Endothelial cell of umbilical vein (primary cell): Measurements from ENCODE around the gene CCDC27. TPM values are rescaled to one million over a fixed set of nuclear protein-coding genes. Genes with fewer than 3 reads are reported as not detected.

ENCODE experiments used
- BruUV-seq: library from RNA; stranded (reverse); fragments of 400-500 nt; replicated peaks from 2 replicates; lab custom pipeline; 2021; lab: Mats Ljungman, UMichigan
- CTCF ChIA-PET: fragments of 300-600, 350-600 bp; sonication (Branson Sonifier 250); formaldehyde crosslinking; loops from one replicate; lab custom pipeline; 2021; ENCODE audit warnings: antibody characterized with exemption, inconsistent platforms; lab: Charles Lee
- POLR2A ChIA-PET: fragments of 300-600, 350-600 bp; sonication (Branson Sonifier 250); formaldehyde crosslinking; loops from one replicate; lab custom pipeline; 2021; ENCODE audit warnings: antibody characterized with exemption, inconsistent platforms; lab: Charles Lee
- DNase-seq: peaks from one replicate; pipeline ENCODE4 v3.0.0-alpha.2; 2011; ENCODE audit warnings: low read depth, low spot score
- FAIRE-seq: peaks from 2 replicates; lab custom pipeline; 2011; peaks lifted over from hg19 to GRCh38; lab: Jason Lieb, UNC
- H2AFZ ChIP-seq: 2 replicates; pipeline ENCODE4 v1.6.0; 2012; ENCODE audit warnings: low read depth, low read length, control low read depth, inconsistent platforms
- H3K27ac ChIP-seq: 2 replicates; pipeline ENCODE4 v1.5.1; 2011; ENCODE audit warnings: low read depth, mild to moderate bottlenecking, control low read depth, low read length, moderate library complexity; ENCODE audit not compliant: insufficient read depth
- H3K27me3 ChIP-seq, 2 experiments: 2 replicates each; pipeline versions ENCODE4 v1.6.0 to v1.6.1; 2011; ENCODE audit warnings: low read length in 2 of 2, mixed read lengths in 1 of 2; ENCODE audit not compliant: control insufficient read depth in 2 of 2, insufficient read depth in 2 of 2
- H3K36me3 ChIP-seq, 2 experiments: 2 replicates in 1 of 2; 3 replicates in 1 of 2; pipeline ENCODE4 v1.5.1; 2011; ENCODE audit warnings: low read length in 2 of 2, mild to moderate bottlenecking in 1 of 2, moderate library complexity in 1 of 2; ENCODE audit not compliant: control insufficient read depth in 2 of 2, insufficient read depth in 2 of 2; ENCODE audit errors: extremely low read depth in 1 of 2
- H3K4me1 ChIP-seq: 3 replicates; pipeline ENCODE4 v1.5.1; 2011; ENCODE audit warnings: mild to moderate bottlenecking, low read length; ENCODE audit not compliant: control insufficient read depth, insufficient read depth; ENCODE audit errors: extremely low read depth
- H3K4me2 ChIP-seq: 2 replicates; pipeline ENCODE4 v1.6.1; 2011; ENCODE audit warnings: low read length, control low read depth, mixed read lengths; ENCODE audit not compliant: insufficient read depth
- H3K4me3 ChIP-seq, 3 experiments: fragments of 200-600 bp in 1 of 3; sonication (generic), shearing (Covaris generic) in 1 of 3; replicated peaks in 1 of 3; 2 replicates each; pipeline ENCODE4 v1.5.1; 2011 to 2016; ENCODE audit warnings: control low read depth in 3 of 3, low read length in 3 of 3, mild to moderate bottlenecking in 2 of 3, inconsistent platforms in 1 of 3, low read depth in 1 of 3, moderate library complexity in 1 of 3; ENCODE audit not compliant: insufficient read depth in 1 of 3
- H3K79me2 ChIP-seq: 2 replicates; pipeline ENCODE4 v1.6.0; 2012; ENCODE audit warnings: low read length, inconsistent platforms; ENCODE audit not compliant: control insufficient read depth, insufficient read depth
- H3K9ac ChIP-seq: replicated peaks from 2 replicates; pipeline ENCODE3; 2011; ENCODE audit warnings: low read length, control low read depth; ENCODE audit not compliant: insufficient read depth; ENCODE audit errors: extremely low read depth
- H3K9me1 ChIP-seq: replicated peaks from 3 replicates; pipeline ENCODE4 v1.6.0; 2011; ENCODE audit warnings: mild to moderate bottlenecking, low read length; ENCODE audit not compliant: control insufficient read depth, insufficient read depth; ENCODE audit errors: extremely low read depth
- H3K9me3 ChIP-seq: replicated peaks from 2 replicates; pipeline ENCODE4 v1.5.1; 2012; ENCODE audit warnings: low read length, inconsistent platforms; ENCODE audit not compliant: control insufficient read depth, insufficient read depth
- H4K20me1 ChIP-seq: replicated peaks from 2 replicates; pipeline ENCODE3; 2011; ENCODE audit warnings: mild to moderate bottlenecking, low read length; ENCODE audit not compliant: control insufficient read depth, insufficient read depth; ENCODE audit errors: extremely low read depth
- EZH2 ChIP-seq: IDR thresholded peaks from 2 replicates; pipeline ENCODE4 v1.6.1; 2012; ENCODE audit warnings: borderline replicate concordance, low read depth, mild to moderate bottlenecking, moderate library complexity, low read length, inconsistent platforms; ENCODE audit not compliant: severe bottlenecking
- FOS ChIP-seq: IDR thresholded peaks from 2 replicates; pipeline ENCODE4 v1.6.1; 2011; ENCODE audit warnings: mild to moderate bottlenecking, low read length, moderate library complexity, borderline replicate concordance; ENCODE audit not compliant: insufficient read depth
- GATA2 ChIP-seq: IDR thresholded peaks from 2 replicates; pipeline ENCODE4 v1.7.0; 2011; ENCODE audit warnings: low read depth, mild to moderate bottlenecking, moderate library complexity, mixed read lengths, low read length; ENCODE audit not compliant: insufficient read length, insufficient read depth
- JUN ChIP-seq: IDR thresholded peaks from 2 replicates; pipeline ENCODE4 v1.6.1; 2011; ENCODE audit warnings: borderline replicate concordance, low read depth; ENCODE audit not compliant: insufficient read length, insufficient read depth
- POLR2A ChIP-seq: IDR thresholded peaks from 2 replicates; pipeline ENCODE4 v1.6.1; 2012; ENCODE audit warnings: low read depth, mild to moderate bottlenecking, control low read depth, low read length
- POLR2AphosphoS5 ChIP-seq: IDR thresholded peaks from 2 replicates; pipeline ENCODE4 v1.6.1; 2012; ENCODE audit warnings: low read depth, mild to moderate bottlenecking, control low read depth, low read length, moderate library complexity; ENCODE audit not compliant: insufficient read depth
- dilution Hi-C: fragments of 300-500 bp; cut with MboI; formaldehyde crosslinking; loops from one replicate; pipeline ENCODE4 v1.15.0; 2019; ENCODE audit warnings: low sequenced_read_pairs; ENCODE audit not compliant: extremely low pct_ligation_motif_present
- intact Hi-C: fragments of 100-400 bp; cut with micrococcal nuclease; formaldehyde crosslinking; loops from one replicate; pipeline ENCODE4 v1.10.0; 2022
- polyA plus RNA-seq, 4 experiments: library from polyadenylated mRNA; depleted of rRNA in 3 of 4; stranded (reverse) in 3 of 4; unstranded in 1 of 4; fragments of >200 nt; gene quantifications; 2 replicates each; pipeline versions ENCODE4 v1.2.1 to v1.2.3, GENCODE V29; 2011 to 2012; ENCODE audit warnings: missing spikeins in 1 of 4
- total RNA-seq: library from RNA; stranded (reverse); gene quantifications from 2 replicates; pipeline ENCODE4 v1.2.3, GENCODE V29; 2021
- TF ChIP-seq, protein P1 (sequence below), 2 donors: IDR thresholded peaks; 1 replicate in 1 of 2; 2 replicates in 1 of 2; pipeline ENCODE4 v1.5.1; 2011; ENCODE audit warnings: low read length in 2 of 2, mild to moderate bottlenecking in 2 of 2, moderate library complexity in 2 of 2, control low read depth in 1 of 2, inconsistent platforms in 1 of 2, low read depth in 1 of 2; ENCODE audit not compliant: insufficient read depth in 1 of 2; ENCODE audit errors: extremely low read depth in 1 of 2
- TF ChIP-seq, protein P2 (sequence below): IDR thresholded peaks from 2 replicates; pipeline ENCODE4 v1.6.1; 2011; ENCODE audit not compliant: insufficient read depth, insufficient read length

The CCDC27 gene
- total and polyA plus RNA-seq, 2 donors (not counting 3 experiments of a cell fraction or from before 2014, with no cell fraction given) = not detected

DNA sequence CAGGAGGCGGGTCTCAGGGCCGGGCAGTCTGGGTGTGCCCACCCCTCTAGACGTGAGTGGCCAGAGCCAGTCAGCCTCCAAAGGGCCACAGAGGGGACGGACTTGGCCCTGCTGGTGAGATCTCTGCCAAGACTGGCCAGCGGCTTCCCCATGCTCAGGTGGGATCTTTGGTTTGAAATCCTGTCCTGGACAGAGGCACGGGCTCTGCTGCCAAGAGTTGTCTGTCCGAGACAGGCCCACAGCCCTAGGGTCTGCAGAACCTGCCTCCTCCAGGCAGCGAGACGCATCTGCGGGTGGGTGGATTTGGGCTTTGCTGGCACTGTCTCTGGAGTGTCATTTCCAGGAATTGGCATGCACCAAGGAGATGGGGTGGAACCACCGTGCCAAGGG lies 44.3 kb upstream of the CCDC27 start:
- TF ChIP-seq GATA2 (no peak), FOS (no peak), POLR2AphosphoS5 (no peak), EZH2 (no peak), POLR2A (no peak), JUN (no peak)
- TF ChIP-seq, protein P1, sequence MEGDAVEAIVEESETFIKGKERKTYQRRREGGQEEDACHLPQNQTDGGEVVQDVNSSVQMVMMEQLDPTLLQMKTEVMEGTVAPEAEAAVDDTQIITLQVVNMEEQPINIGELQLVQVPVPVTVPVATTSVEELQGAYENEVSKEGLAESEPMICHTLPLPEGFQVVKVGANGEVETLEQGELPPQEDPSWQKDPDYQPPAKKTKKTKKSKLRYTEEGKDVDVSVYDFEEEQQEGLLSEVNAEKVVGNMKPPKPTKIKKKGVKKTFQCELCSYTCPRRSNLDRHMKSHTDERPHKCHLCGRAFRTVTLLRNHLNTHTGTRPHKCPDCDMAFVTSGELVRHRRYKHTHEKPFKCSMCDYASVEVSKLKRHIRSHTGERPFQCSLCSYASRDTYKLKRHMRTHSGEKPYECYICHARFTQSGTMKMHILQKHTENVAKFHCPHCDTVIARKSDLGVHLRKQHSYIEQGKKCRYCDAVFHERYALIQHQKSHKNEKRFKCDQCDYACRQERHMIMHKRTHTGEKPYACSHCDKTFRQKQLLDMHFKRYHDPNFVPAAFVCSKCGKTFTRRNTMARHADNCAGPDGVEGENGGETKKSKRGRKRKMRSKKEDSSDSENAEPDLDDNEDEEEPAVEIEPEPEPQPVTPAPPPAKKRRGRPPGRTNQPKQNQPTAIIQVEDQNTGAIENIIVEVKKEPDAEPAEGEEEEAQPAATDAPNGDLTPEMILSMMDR (IDR thresholded peaks at IDR 0.05; ENCODE audit: extremely low read depth in 1 of 2, insufficient read depth in 1 of 2, low read depth in 1 of 2, low read length in 2 of 2) = no peak
- TF ChIP-seq, protein P2, sequence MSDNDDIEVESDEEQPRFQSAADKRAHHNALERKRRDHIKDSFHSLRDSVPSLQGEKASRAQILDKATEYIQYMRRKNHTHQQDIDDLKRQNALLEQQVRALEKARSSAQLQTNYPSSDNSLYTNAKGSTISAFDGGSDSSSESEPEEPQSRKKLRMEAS = no peak
- Histone ChIP-seq H3K4me2 (no peak overlapping the region), H3K27ac (no peak overlapping the region), H2AFZ (no peak overlapping the region), H3K9ac (no peak overlapping the region), H4K20me1 (no peaks in the 10 kb centered on the region), H3K27me3 (no peaks in the 10 kb centered on the region), H3K4me1 (no peaks in the 10 kb centered on the region), H3K9me1 (no peaks in the 10 kb centered on the region), H3K79me2 (no peaks in the 10 kb centered on the region), H3K9me3 (no peaks in the 10 kb centered on the region), H3K4me3 (no peak overlapping the region), H3K36me3 (no peaks in the 10 kb centered on the region)
- dilution Hi-C loops = no loop called here
- CTCF ChIA-PET = no interaction called here
- FAIRE-seq (no peak), DNase-seq (no peak)
- intact Hi-C loops = no loop called here
- POLR2A ChIA-PET = no interaction called here
- no TSS peak for BruUV-seq
